K562 (cell line): ENCODE data around the gene LDLRAD3. TPM values are rescaled to one million over a fixed set of nuclear protein-coding genes. Genes with fewer than 3 reads are reported as not detected.

ENCODE experiments used
- ARID1B ChIP-seq: fragments of 450-650 bp; IDR thresholded peaks from 2 replicates; pipeline ENCODE4 v1.6.1; 2016; ENCODE audit warnings: antibody characterized with exemption, mild to moderate bottlenecking, inconsistent platforms
- ARNT ChIP-seq, 2 experiments: fragments of 450-650 bp; IDR thresholded peaks; 2 replicates each; pipeline ENCODE4 v1.6.1; 2016; ENCODE audit warnings: mild to moderate bottlenecking in 1 of 2
- ERF ChIP-seq: fragments of 450-650 bp; formaldehyde crosslinking; IDR thresholded peaks from 2 replicates; pipeline ENCODE4 v1.4.0; 2020; ENCODE audit warnings: mild to moderate bottlenecking, mixed read lengths
- ETV5 ChIP-seq: sonication (generic); formaldehyde crosslinking; IDR thresholded peaks from 2 replicates; pipeline ENCODE4 v1.4.0; 2020; ENCODE audit warnings: low read depth, mild to moderate bottlenecking, missing genetic modification reagents
- GTF3C2 ChIP-seq: IDR thresholded peaks from 3 replicates; pipeline ENCODE4 v1.6.1; 2011; ENCODE audit warnings: borderline replicate concordance, mild to moderate bottlenecking, moderate library complexity; ENCODE audit not compliant: insufficient read length; ENCODE audit errors: extremely low read depth
- MAFK ChIP-seq: IDR thresholded peaks from 2 replicates; pipeline ENCODE4 v1.6.1; 2011; ENCODE audit warnings: low read length, improper control_type of control experiment
- MBD2 ChIP-seq: sonication (generic); IDR thresholded peaks from 2 replicates; pipeline ENCODE4 v1.6.1; 2016; ENCODE audit warnings: low read depth, borderline replicate concordance
- NFATC3 ChIP-seq: fragments of 450-650 bp; IDR thresholded peaks from 2 replicates; pipeline ENCODE4 v1.6.1; 2017; ENCODE audit warnings: mild to moderate bottlenecking
- POLR2AphosphoS5 ChIP-seq: IDR thresholded peaks from 2 replicates; pipeline ENCODE4 v1.6.1; 2011; ENCODE audit warnings: mild to moderate bottlenecking, low read depth, low read length, moderate library complexity; ENCODE audit not compliant: control insufficient read depth, insufficient read depth
- POLR3A ChIP-seq: IDR thresholded peaks from 2 replicates; pipeline ENCODE4 v1.6.1; 2011; ENCODE audit warnings: borderline replicate concordance, mild to moderate bottlenecking, moderate library complexity; ENCODE audit not compliant: insufficient read length, insufficient read depth; ENCODE audit errors: extremely low read depth
- RNF219 ChIP-seq: fragments of 250-450 bp; sonication (Bioruptor Pico); IDR thresholded peaks from 2 replicates; pipeline ENCODE4 v1.5.0; 2022; ENCODE audit warnings: mild to moderate bottlenecking
- SAP30 ChIP-seq: fragments of 200-600 bp; sonication (generic); IDR thresholded peaks from 2 replicates; pipeline ENCODE4 v1.6.1; 2012; ENCODE audit warnings: borderline replicate concordance, low read depth, mild to moderate bottlenecking, moderate library complexity, low read length, control low read depth, inconsistent platforms; ENCODE audit not compliant: insufficient read depth, poor library complexity, severe bottlenecking
- SREBF1 ChIP-seq: fragments of 150-350 bp; IDR thresholded peaks from 2 replicates; pipeline ENCODE4 v1.6.1; 2014; ENCODE audit warnings: antibody characterized with exemption, low read depth, low read length, borderline replicate concordance
- TCF7L2 ChIP-seq: fragments of 150-350 bp; IDR thresholded peaks from 2 replicates; pipeline ENCODE4 v1.6.1; 2016; ENCODE audit warnings: low read depth, mild to moderate bottlenecking, low read length, moderate library complexity
- TEAD4 ChIP-seq, 2 experiments: sonication (generic) in 1 of 2; formaldehyde crosslinking in 1 of 2; IDR thresholded peaks; 2 replicates each; pipeline versions ENCODE4 v1.6.1 to v1.8.0; 2012 to 2022; ENCODE audit warnings: borderline replicate concordance in 1 of 2, inconsistent platforms in 1 of 2, low read length in 1 of 2, mild to moderate bottlenecking in 1 of 2, missing genetic modification reagents in 1 of 2
- THAP12 ChIP-seq: fragments of 250-450 bp; sonication (Bioruptor Pico); IDR thresholded peaks from 2 replicates; pipeline ENCODE4 v1.9.0; 2021; ENCODE audit warnings: mild to moderate bottlenecking, inconsistent platforms
- ZKSCAN3 ChIP-seq: fragments of 250-450 bp; sonication (Bioruptor Pico); IDR thresholded peaks from 2 replicates; pipeline ENCODE4 v1.4.0; 2020
- ZNF232 ChIP-seq: sonication (generic); formaldehyde crosslinking; IDR thresholded peaks from 2 replicates; pipeline ENCODE4 v1.8.0; 2022; ENCODE audit warnings: mild to moderate bottlenecking, missing genetic modification reagents
- polyA plus RNA-seq, 8 experiments: library from polyadenylated mRNA; depleted of rRNA in 4 of 8; stranded (reverse) in 5 of 8; unstranded in 3 of 8; fragments of >200 nt; fragmentation: Nextera tagmentation in 2 of 8; fragmentation: Illumina TruSeq in 1 of 8; extraction: Ambion mirVana in 2 of 8; extraction: Trizol in 1 of 8; gene quantifications; 2 replicates each; pipeline versions ENCODE4 v1.2.1 to v1.2.3, GENCODE V29; 2011 to 2014; ENCODE audit warnings: inconsistent platforms in 1 of 8, missing spikeins in 1 of 8
- total RNA-seq, 7 experiments: library from RNA; depleted of rRNA in 6 of 7; stranded (reverse); fragments of >200 nt in 6 of 7; fragmentation: Illumina TruSeq in 2 of 7; extraction: Trizol in 2 of 7; gene quantifications; 2 replicates each; pipeline versions ENCODE4 v1.2.1 to v1.2.3, GENCODE V29; 2011 to 2021; ENCODE audit warnings: low replicate concordance in 1 of 7
- TF ChIP-seq, protein P1 (sequence below): fragments of 450-650 bp; IDR thresholded peaks from 2 replicates; pipeline ENCODE4 v1.6.1; 2016; ENCODE audit warnings: antibody characterized with exemption

The LDLRAD3 gene
- total and polyA plus RNA-seq, 9 of the 15 experiments (the other 6 are each of a cell fraction or from before 2014, with no cell fraction given), result 0.73 to 7.2 (median 3.5) TPM

- no peak for TF ChIP-seq THAP12 (CRISPR knock-in tag)
- no peak for TF ChIP-seq POLR3A
- no peak for TF ChIP-seq SAP30
- TF ChIP-seq ETV5 (CRISPR knock-in tag), result peak; percentile 81
- peak; percentile 79 for TF ChIP-seq ARID1B
- TF ChIP-seq RNF219 (CRISPR knock-in tag), result no peak
- no peak for TF ChIP-seq TCF7L2
- TF ChIP-seq GTF3C2, result no peak
- TF ChIP-seq ARNT (IDR thresholded peaks at IDR 0.05), result 0 out of 4 replicates have a peak, but pooled peaks of 1 of the 2 experiments have one; percentile 64
- no peak for TF ChIP-seq POLR2AphosphoS5
- TF ChIP-seq, protein P1, sequence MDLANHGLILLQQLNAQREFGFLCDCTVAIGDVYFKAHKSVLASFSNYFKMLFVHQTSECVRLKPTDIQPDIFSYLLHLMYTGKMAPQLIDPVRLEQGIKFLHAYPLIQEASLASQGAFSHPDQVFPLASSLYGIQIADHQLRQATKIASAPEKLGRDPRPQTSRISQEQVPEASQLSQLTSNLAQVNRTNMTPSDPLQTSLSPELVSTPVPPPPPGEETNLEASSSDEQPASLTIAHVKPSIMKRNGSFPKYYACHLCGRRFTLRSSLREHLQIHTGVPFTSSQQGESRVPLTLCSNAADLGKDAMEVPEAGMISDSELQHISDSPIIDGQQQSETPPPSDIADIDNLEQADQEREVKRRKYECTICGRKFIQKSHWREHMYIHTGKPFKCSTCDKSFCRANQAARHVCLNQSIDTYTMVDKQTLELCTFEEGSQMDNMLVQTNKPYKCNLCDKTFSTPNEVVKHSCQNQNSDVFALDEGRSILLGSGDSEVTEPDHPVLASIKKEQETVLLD, result no peak
- no peak for TF ChIP-seq ZKSCAN3 (CRISPR knock-in tag)
- no peak for TF ChIP-seq ERF (CRISPR knock-in tag)
- peak; percentile 63 for TF ChIP-seq TEAD4 (IDR thresholded peaks at IDR 0.05; ENCODE audit: low read length)
- TF ChIP-seq TEAD4 (CRISPR knock-in tag; IDR thresholded peaks at IDR 0.05; ENCODE audit: borderline replicate concordance), result no peak
- TF ChIP-seq MAFK, result peak; percentile 86
- no peak for TF ChIP-seq SREBF1
- no peak for TF ChIP-seq NFATC3
- TF ChIP-seq MBD2, result 0 out of 2 replicates have a peak, but pooled peaks have one; percentile 38
- no peak for TF ChIP-seq ZNF232 (CRISPR knock-in tag)
Observed at GRCh38 chr11:36115378-36115801, 171.5 kb downstream of the LDLRAD3 start (continued).
